Medulla oblongata (tissue), 1 donor: ENCODE data around the gene GNB1.
"Not testable (repeated sequence)": the region's sequence is repeated elsewhere in the genome, so short reads cannot be mapped to it uniquely, and the experiment has no call there.

Experiments
- DNase-seq: peaks from one replicate; pipeline ENCODE4 v3.0.0-alpha.2; 2015; ENCODE audit errors: extremely low spot score

Gene GNB1

DNA sequence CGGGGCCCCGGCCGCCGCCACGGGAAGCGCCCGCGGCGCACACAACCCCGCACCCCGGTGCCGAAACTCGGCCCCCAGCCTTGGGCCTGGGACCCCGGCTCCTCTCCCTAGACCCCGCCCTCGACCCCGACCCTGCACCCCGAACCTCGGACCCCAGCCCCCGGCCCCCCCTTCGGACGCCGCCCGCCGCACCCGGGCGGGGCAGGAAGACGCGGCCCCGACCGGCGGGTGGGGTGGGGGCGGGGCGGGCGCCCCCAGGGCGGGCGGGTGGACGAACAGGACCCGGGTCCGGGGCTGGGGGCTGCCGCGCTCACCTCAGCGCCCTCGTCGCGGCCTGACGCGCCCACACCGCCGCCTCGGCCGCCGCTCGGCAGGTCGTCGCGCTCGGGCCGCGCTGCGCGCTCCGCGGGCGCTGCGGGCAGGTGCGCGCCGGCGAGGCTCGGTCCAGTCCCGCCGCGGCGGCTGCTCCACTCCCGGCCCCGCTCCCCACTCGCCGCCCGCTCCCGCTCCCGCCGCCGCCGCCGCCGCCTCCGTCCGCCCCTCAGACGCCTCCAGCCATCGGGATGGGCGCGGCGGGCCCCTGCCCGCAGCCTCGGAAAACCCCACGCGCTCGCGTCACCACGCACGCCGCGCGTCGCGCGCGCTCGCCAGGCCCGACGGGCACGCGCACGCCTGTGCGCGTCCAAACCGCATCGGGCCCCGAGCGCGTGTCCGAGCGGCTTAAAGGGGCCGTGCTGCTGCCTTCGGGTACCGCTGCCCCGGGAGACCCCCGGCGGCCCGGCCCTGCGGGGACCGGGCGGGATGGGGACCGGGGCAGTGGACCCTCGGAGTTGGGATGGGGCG is at the start of gene GNB1:
Gene GNB1, minus strand, starts transcription at position 582 of the 843 bp plus-strand sequence. CDS start 65,634 bp downstream, outside the sequence.
- peak; percentile 91 for DNase-seq

DNA sequence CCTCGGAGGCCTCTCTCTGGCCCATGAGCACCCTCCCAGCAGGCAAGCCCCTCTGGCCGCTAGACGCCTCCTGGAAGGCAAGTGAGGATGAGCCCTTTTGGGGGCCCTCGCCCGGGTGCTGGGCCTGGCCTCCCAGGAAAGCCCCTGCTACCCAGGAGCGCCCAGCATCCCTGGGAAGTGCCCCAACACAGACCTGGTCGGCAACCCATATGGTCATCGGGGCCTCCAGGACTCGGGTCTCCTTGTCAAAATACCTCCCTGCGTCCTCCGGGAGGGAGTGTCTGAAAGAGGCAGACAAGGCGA is 49.2 kb upstream of the GNB1 start:
- no peak for DNase-seq

DNA sequence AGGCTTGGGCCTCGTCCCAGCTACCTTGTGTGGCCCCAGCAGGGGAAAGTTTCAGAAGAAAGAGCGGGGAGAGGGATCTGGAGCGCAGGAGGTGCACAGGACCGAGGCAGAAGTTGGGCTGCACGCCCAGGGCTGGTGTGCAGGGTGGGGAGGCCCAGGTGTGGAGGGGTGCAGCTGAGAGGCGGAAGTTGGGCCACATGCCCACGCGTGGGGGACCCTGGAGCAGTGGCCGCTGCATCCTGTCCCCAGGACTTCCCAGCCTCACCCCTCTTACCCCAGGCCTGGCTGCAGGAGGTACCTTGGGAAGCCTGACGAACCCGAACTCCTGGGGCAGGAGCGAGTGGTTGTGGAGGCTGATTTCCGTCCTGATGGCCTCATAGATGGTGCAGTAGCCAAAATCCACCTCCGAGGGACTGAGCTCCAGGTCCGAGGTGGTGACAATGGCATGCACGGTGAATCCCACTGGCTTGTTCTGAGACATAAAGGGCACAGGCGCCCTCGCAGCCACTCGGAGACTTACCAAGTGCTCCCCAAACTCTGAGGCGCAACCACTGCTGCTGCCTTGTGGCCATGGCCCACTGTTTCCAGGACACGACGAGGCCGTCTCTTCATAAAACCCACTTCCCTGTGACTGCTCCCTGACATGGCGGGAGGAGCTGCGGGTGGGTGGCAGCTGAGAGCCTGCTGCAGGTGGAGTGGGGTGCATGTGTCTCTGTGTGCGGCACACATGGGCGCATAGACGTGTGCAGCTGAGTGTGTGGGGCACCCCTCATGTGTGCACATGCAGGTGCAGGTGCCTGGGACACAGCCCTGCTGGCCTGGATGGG is 48.6 kb upstream of the GNB1 start:
- DNase-seq = no peak

DNA sequence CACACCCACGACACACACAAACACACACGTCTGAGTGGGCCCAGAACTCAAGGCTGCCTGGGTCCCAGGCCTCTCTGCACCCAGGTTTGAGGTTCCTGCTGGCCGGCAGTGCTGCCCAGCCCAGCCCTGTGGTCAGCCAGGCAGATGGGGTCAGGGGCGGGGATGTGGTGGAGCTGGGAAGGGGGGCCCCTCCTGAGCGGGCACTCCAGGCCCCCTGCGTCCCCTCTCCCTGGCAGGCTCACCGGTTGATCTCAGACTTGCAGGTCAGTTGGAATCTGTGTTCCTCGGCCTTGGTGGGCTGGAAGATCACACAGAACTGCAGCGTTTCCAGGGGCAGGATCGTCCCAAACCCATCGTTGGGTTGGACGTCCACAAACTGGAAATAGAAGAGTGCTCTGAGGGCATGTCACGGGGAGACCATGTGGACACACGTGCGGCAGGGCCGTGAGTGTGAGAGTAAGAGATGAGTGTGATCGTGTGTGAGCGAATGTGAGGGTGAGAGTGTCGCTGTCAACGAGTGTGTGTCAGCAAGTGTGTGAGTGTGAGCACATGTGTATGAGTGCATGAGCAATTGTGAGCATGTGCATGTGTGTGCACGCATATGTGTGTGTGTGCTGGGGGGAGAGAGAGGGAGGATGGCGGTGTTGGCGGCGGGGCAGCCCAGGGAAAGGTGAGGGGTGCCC is 47.9 kb upstream of the GNB1 start:
- DNase-seq = no peak

DNA sequence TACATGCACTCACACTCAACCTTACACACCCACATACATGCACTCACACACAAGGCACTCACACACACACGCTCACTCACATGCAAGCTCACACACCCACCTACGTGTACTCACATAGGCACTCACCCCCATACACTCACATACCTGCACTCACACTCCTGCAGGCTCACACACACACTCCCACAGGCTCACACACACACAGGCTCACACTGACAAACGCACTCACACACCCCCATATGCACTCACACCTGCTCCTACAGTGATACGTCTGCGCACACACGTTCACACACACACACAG is 47.3 kb upstream of the GNB1 start:
- DNase-seq = no peak

DNA sequence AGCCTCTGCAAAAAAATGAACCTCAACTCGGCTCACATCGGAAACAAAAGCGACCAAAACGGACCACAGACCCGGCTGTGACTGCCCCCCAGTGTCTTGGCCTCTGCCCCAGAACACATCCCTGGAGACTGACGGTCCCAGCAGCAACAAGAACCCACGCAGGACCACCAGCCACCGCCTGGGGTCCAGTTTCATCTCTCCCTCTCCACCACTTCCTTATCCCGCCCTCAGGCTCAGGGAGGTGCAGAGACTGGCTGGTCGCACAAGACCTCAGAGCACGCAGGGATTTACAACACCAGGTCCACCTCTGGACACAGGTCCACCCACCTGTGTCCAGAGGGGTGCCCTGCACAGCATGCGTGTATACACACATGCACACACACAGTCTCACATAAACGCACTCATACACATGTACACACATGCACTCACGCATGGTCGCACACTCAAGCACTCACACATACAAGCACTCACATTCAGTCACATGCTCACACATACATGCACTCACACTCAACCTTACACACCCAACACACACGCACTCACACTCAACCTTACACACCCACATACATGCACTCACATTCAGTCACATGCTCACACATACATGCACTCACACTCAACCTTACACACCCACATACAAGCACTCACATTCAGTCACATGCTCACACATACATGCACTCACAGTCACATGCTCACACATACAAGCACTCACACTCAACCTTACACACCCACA is 46.8 kb upstream of the GNB1 start:
- no peak for DNase-seq

DNA sequence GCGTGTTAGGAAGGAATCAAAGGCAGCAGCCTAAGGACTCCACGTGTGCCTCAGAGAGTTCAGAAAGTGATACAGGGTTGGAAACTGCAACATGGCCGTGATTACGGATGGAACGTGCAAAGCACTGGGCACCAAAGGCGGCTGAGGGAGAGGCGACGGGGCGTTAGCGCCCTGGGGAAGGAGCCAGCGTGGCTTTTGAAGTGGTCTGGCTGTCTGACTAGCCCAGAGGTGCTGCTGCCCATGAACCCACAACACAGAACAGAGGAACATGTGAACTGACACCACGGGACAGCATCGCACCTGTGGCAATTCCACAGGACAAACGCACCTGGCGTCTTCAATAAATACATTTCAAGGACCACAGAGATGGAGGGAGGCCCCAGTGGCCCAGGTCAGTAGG is 46.2 kb upstream of the GNB1 start:
- no peak for DNase-seq

DNA sequence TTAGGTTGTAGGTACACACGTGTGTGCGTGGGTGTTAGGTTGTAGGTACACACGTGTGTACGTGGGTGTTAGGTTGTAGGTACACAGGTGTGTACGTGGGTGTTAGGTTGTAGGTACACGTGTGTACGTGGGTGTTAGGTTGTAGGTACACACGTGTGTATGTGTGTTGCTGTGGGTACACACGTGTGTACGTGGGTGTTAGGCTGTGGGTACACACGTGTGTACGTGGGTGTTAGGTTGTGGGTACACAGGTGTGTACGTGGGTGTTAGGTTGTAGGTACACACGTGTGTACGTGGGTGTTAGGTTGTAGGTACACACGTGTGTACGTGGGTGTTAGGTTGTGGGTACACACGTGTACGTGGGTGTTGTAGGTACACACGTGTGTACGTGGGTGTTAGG is 44.0 kb upstream of the GNB1 start:
- DNase-seq = not testable (repeated sequence)

DNA sequence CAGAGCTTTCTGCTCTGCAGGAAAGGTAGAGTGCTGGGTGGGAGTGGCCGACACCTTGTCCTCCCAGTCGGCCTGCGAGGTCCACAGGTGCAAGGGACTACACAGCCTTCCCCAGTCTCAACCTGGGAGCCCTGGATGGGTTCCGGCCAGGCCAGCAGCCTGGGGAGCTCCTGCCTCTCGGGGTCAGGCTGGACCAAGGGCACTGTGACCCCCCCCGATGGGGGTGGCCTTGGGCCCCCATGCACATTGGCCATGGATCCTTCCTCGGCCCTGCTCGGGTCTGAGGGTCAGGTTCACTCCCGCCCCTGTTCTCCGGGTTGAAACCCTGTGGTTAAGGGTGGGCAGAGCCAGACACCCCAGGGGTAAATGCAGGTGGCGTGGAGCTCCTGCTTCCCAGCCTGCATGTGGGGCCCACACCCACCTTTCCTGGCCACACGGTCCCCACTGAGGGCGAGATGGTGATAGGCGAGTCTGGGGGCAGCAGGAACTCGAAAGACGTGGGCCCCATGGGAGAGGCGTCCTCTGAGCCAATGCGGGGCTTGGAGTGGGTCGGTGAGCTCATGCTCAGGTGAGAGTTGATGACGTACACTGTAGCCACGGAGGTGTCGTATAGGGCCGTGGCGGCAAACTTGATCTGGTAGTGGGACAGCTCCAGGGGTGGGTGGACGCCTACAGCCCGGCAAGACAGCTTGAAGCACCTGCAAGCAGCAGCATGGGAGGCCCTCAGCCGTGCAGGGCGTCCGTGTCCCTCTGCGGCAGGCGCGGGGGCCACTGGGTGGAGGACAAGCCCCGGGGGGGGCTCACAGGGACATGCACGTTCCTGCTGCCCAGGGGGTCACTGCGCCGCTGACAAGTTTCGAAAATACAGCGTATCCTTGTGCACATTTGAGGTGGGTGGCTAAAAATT is 39.0 kb upstream of the GNB1 start:
- DNase-seq = no peak

DNA sequence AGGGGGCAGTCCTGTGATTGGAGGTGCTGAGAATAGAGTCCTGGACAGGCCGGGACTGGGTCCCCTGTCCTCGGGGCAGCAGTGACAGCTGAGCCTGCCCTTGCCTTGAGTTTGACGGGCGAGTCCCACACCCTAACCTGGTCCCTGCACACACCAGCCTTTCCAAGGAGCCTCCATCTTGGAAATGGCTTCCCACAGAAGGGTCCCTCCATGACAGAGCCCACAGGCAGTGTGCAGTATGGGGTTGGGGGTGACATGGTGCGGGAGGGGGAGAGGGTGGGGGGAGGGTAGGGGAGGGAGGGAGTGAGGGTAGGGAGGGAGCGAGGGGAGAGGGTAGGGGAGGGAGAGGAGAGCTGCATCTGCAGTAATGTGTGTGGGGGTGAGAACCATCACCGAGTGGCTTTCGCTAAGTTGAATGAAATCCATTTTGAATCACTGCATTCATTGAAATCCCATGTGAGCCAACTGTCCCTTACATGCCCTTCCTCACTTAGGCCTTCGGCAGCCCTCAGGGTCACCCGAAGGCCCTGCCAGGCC is 38.3 kb upstream of the GNB1 start:
- DNase-seq = no peak

DNA sequence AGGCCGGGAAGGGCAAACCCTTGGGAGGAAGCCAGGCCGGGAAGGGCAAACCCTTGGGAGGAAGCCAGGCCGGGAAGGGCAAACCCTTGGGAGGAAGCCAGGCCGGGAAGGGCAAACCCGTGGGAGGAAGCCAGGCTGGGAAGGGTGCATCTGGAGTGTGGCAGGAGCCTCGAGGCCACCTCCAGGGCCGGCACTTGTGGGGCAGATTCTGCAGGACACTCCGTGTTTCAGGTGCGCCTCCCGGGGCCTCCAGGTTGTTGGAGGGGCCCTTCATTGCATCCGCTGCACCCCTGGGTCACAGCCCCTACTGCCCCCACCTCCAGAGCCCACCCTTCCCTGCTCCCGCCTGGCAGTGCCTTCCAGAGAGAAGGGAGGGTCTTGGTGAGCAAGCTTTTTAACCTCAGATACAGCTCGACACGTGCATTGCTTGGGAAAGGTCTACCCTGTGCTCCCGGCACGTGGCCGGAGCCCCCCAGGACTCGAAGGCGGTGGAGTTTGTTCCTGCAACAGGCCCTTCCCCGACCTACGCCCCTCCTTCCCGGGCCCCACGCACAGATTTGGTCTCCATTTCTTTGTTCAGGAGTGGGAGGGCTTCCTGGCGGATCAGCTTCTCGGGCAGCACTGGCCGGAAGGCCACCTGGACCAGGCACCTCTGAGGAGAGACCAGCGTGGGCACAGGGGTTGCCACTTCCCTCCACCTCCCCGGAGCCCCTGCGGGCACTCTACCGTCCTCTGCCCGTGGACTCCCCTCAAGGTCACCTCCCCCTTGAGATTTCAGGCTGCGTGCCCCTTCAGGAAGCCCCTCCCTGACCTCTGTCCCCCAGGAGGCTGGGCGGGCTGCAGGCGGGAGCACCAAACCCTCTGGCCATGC is 37.6 kb upstream of the GNB1 start:
- no peak for DNase-seq

DNA sequence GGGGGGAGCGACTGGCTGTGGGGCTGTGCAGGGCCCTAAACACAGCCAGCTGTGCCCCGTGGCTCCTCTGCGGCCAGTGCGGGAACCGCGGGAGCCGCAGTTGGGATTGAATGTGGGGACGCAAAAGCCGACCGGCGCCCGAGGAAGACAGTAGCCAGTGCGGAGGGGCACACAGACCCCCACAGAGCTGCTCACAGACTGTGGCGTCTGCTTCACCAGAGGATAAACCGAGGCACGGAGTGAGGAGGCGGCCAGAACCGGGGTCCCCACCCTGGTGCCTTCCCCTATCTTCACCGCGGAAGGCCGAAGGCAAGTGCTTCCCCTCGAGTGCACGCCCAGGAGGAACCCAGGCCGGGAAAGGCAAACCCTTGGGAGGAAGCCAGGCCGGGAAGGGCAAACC is 36.9 kb upstream of the GNB1 start:
- no peak for DNase-seq

DNA sequence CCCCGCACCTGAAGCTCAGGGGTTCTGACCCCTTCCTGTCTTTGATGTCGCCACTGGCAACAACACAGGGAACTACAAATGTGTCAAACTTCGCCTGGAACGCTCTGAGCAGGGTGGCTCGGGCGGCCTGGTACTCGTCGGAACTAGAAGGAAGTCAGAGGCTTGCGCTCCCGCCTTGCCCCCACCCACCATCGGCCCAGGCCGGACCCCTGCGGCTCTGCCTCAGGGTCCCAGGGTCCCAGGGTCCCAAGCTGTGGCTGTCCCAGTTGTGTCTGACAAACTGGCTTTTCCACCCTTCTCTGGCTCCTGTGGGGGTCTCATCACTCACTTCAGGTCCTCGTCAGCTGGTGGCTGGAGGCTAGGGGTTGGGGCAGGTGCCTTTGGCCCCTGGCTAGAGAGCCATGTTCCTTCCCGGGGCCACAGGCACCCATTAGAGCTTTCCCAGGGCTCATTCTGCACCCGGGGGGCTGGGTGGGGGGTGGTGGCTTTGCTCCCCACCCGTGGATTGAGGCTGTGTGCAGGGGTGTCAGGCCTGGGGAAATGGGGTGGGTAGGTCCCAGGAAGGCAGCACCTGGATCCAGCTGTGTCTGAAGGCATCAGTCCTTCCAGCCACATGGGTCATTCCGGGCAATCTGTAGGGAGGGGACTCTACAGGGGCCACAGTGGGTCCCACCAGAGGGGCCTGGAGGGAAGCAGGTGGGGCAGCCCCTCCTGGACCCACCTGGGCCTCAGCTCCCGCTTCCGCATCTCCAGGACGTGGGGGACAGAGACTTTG is 36.2 kb upstream of the GNB1 start:
- no peak for DNase-seq

DNA sequence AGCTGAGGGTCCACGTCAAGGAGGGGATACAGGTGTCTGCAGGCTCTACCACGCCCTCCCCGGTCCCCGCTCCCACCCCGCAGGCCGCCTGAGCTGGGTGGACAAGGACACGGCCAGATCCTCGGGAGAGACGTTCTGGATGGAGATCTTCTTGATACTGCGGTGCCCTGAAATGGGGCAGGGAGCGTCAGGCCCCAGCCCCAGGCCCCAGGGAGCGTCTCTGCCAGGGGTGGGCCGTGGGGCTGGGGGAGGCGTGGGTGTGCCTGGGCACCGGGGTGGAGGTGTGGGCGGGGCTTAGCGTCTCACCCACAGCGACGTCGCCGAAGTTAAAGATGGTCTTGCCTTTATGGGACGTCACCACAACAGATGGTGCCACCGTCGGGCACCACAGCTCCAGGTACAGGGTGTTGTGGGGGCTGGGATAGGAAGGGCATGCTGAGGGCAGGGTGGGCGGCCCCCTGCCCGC is 35.5 kb upstream of the GNB1 start:
- no peak for DNase-seq

DNA sequence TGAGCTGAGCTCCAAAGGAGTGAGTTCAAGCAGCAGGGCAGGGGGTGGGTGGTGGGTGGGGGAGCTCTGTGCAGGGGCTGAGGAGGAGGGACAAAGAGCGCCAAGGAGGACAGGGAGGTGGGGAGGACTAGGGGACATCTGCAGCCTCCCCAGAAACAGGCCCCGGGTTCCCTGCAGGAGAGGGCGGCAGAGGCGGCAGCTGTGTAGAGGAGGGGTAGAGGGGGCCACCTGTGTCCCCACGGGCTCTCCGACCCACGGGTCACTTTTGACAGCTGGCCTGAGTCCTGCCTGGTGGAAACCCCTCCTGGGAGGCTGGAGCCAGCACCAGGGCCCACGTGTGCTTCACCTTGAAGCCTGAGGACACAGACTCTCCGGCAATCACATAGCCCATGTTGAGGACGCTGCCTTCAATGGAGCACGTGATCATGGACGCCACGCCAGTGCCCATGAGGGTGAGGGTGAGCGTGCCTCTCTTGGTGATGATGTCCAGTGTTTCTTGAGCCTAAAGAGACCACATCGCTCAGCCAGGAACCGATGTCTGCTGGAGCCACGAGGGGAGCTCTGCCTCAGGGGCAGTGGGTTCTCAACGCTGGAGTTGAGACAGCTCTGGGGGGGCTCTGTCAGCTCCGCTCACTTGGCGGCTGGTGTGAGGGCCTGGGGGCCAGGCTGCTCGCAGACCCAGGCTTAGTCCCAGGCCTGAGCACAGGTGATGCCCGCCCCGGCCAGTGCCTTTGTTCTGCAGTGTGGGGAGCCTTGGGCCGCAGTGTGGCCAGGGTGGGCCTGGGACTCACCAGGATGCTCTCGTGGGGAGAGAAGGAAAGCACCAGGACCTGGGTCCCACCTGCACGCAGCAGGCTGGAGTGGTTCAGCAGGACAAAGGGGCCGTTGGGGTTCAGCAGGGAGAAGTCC is 34.8 kb upstream of the GNB1 start:
- DNase-seq = no peak

DNA sequence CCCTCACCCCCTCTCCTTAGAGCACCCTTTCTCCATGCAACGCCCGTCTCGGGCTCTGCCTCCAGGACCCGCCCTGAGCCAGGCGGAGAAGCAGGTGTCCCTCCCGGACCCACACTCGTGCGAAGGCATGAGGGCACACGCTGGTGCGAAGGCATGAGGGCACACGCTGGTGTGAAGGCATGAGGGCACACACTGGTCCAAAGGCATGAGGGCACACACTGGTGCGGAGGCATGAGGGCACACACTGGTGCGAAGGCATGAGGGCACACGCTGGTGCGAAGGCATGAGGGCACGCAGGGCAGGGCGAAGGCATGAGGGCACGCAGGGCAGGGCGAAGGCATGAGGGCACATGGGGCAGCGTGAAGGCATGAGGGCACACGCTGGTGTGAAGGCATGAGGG is 34.0 kb upstream of the GNB1 start:
- DNase-seq = no peak

DNA sequence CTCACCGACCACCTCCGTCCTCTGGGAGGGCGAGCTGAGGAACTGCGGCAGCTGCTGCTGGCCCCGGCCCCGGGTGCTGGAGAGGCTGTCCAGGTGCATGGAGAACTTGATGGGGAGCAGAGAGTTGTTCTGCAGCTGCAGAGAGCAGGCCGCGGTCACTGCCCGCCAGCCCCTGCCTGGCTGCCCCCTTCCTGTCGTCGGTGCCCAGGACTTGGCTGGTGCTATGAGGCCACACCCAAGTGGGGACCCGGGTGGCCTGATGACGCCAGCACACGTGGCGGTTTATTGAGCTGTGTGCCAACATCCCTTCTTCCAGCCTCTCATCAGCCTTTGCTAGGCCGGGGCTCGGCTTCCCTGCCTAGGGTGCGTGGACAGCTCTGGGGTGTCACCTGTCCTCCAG is 33.5 kb upstream of the GNB1 start:
- DNase-seq = no peak
